ENCODE data around the gene TEAD2.

TEAD2 gene

GRCh38 chr19:49340069-49340864, 21.9 kb downstream of the TEAD2 start:
- no peak overlapping the region for H3K4me3 ChIP-seq (ENCODE audit: low read depth, low read length)

DNA sequence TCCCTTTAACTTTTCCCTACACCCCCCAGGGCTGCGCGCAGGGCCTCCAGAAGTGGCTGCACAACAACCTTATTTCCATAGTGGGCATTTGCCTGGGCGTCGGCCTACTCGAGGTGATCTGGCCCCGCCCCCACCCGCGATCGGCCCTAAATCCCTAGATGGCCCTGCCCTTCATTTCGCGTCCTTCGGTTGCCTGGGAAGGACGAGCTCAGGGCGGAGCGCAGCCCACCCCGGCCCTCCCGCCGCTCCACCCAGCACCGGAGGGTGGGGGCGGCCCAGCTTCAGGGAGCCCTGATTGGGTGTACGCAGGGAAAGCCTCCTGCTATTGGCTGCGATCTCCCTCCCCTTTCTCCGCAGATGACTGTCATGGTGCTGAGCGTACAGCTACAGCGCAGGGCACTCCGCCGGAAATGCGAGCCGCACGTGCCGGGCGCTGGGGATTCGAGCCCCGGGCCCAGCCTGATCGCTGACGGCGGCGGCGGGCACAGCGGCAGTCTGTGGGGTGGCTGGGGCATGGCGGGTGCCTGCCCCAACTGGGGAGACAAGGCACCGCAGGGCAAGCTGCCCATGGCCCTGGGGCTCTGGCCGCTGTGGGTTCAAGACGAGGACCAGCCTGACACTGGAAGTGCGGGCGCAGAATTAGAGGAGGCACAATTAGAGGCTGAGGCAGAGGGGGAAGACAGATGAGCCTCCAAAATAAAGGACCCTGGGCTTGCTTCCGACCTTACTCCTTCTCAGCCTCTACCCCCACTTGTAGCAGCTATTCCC, 22.7 kb downstream of the TEAD2 start:
- TF ChIP-seq CTCF (IDR thresholded peaks at IDR 0.05; ENCODE audit: low read depth, low read length) = no peak
- H3K9me3 ChIP-seq = no peaks in the 10 kb centered on the region; the same call in 1 of the 2 replicates
- H3K27me3 ChIP-seq = no peaks in the 10 kb centered on the region
- H3K4me1 ChIP-seq = no peaks in the 10 kb centered on the region; the same call in 1 of the 2 replicates
- H3K4me3 ChIP-seq (ENCODE audit: low read depth, low read length) = no peak overlapping the region
- no peaks in the 10 kb centered on the region for H3K36me3 ChIP-seq
- DNase-seq = peak; percentile 65

More at GRCh38 chr19:49340069-49340864, 21.9 kb downstream of the TEAD2 start:
- no peaks in the 10 kb centered on the region; the same call in 1 of the 2 replicates for H3K4me1 ChIP-seq
- H3K27me3 ChIP-seq = no peaks in the 10 kb centered on the region
- DNase-seq = peak; percentile 76
- no peaks in the 10 kb centered on the region; the same call in 1 of the 2 replicates for H3K9me3 ChIP-seq
- no peak for TF ChIP-seq CTCF (IDR thresholded peaks at IDR 0.05; ENCODE audit: low read depth, low read length)
- H3K36me3 ChIP-seq = no peaks in the 10 kb centered on the region

DNA sequence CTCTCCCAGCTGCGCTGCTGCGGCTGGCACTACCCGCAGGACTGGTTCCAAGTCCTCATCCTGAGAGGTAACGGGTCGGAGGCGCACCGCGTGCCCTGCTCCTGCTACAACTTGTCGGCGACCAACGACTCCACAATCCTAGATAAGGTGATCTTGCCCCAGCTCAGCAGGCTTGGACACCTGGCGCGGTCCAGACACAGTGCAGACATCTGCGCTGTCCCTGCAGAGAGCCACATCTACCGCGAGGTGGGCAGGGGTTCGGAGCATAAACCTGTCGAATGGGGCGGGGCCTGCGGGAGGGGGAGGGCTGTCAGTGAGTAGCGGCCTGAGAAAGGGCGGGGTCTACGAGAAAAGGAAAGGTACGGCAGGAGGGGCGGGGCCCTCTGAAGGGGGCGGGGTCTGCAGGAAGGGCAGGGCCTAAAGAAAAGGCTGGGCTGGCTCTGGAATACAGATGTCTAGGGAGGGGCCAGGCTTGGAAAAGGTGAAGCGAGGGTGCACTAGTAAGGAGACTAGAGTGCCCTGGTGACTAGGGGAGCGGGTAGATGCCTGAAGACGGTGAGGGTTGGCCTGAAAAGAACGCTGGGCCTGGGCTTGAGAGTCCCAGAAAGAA, 23.4 kb downstream of the TEAD2 start:
- Histone ChIP-seq H3K27me3 (no peaks in the 10 kb centered on the region), H3K4me1 (no peaks in the 10 kb centered on the region; the same call in 1 of the 2 replicates), H3K4me3 (ENCODE audit: low read depth, low read length) (no peak overlapping the region)

DNA sequence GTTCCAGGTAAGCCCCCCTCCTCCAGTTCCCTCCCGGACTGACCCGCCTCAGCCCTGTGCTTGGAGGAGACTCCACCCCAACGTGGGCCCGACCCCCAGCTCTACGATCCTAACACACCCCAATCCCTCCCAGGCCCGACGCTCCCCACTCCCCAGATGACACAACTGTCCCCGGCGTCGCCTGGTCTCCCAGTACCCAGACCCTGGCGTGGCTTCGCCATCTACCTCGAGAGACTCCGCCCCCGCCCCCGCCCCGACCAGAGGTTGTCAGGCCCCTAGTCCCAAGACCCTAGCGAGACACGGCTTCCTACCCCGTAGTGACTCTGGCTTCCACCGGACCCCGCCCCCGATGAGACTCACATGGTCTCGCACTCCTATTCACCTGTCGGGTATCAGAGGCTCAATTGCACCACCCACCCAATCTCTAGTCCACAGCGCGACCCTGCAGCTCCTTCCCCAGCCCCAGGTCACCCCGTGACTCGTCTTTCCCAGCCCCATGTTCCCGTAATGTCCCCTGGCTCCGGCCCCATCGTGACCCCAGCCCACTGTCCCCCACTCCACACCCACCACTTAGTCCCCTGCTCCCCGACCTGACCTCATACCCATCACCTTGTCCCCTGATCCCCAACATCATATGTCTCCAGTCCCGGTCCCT, 24.1 kb downstream of the TEAD2 start:
- no peak for DNase-seq
- no peaks in the 10 kb centered on the region for H3K36me3 ChIP-seq
- H3K4me3 ChIP-seq (ENCODE audit: low read depth, low read length) = no peak overlapping the region
- no peaks in the 10 kb centered on the region; the same call in 1 of the 2 replicates for H3K9me3 ChIP-seq
- H3K27me3 ChIP-seq = no peaks in the 10 kb centered on the region
- TF ChIP-seq CTCF (IDR thresholded peaks at IDR 0.05; ENCODE audit: low read depth, low read length) = no peak
- H3K4me1 ChIP-seq = no peaks in the 10 kb centered on the region; the same call in 1 of the 2 replicates

More for the DNA sequence above, 23.4 kb downstream of the TEAD2 start:
- peak; percentile 41 for DNase-seq
- Histone ChIP-seq H3K9me3 (no peaks in the 10 kb centered on the region; the same call in 1 of the 2 replicates), H3K36me3 (no peaks in the 10 kb centered on the region)
- TF ChIP-seq CTCF (IDR thresholded peaks at IDR 0.05; ENCODE audit: low read depth, low read length) = no peak

DNA sequence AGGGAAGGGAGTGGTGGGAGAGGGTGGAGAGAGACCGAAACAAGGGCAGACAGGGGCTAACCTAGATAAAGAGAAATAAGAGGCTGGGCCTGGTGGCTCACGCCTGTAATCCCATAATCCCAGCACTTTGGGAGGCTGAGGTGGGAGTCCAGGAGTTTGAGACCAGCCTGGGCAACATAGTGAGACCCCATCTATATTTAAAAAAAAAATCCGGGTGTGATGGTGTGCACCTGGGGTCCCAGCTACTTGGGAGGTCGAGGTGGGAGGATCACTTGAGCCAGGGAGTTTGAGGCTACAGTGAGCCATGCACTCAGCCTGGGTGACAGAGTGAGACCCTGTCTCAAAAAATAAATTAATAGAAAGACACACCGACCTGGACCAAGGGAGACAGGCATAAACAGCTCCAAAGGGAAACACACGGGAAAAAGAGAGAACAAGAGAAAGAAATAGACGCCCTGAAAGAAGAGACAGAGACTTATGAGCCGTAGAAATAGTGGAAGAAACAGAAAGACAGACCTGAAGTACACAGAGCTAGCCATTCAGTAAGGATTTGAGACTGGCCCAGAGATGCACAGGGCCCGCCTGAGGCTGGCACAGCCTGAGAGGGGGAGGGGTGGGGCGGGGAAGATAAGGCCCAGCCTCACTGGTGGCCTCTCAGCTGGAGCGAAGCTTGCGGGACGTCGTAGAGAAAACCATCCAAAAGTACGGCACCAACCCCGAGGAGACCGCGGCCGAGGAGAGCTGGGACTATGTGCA, 24.8 kb downstream of the TEAD2 start:
- Histone ChIP-seq H3K36me3 (no peaks in the 10 kb centered on the region), H3K9me3 (no peaks in the 10 kb centered on the region; the same call in 1 of the 2 replicates), H3K4me1 (no peaks in the 10 kb centered on the region; the same call in 1 of the 2 replicates), H3K4me3 (ENCODE audit: low read depth, low read length) (no peak overlapping the region), H3K27me3 (no peaks in the 10 kb centered on the region)
- TF ChIP-seq CTCF (IDR thresholded peaks at IDR 0.05; ENCODE audit: low read depth, low read length) = no peak
- DNase-seq = no peak
